ENCODE results near the gene DNAH14. TPM values are rescaled to one million over a fixed set of nuclear protein-coding genes. Genes with fewer than 3 reads are reported as not detected.
"Not testable (repeated sequence)": the region's sequence is repeated elsewhere in the genome, so short reads cannot be mapped to it uniquely, and the experiment has no call there.

DNAH14 gene
- polyA plus RNA-seq, 4 donors, result 1.4 to 12.9 (median 3.9) TPM; not detected in 1

DNA sequence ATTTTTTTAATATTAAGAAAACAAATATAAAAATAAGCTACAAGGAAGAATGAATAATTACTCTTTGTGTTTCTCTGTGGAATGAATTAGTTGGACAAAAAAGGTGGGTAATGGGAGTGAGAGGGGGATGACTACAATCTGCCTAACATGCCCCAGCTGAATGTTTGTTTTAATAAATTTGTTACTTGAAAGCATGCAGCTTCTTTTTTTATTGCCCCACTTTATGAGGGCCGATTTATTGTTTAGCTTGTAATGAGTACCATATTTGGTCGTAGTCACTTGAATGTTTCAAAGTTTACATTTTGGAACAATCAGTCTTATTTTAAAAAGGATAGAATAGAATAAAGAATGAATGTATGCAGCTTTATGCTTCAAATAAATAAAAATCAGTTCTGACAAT is 301.0 kb downstream of the DNAH14 start:
- Histone ChIP-seq H3K27ac (ENCODE audit: low read depth in 1 of 3, low read length in 2 of 3) (no peak overlapping the region), H3K4me1 (ENCODE audit: control insufficient read depth in 3 of 3, insufficient read depth in 2 of 3, low read depth in 1 of 3, low read length in 2 of 3) (no peaks in the 10 kb centered on the region), H3K4me3 (ENCODE audit: low read depth in 1 of 3, low read length in 3 of 3) (no peak overlapping the region), H3K27me3 (ENCODE audit: control insufficient read depth in 3 of 3, insufficient read depth in 3 of 3, low read length in 3 of 3) (no peaks in the 10 kb centered on the region), H3K9me3 (ENCODE audit: control insufficient read depth in 2 of 2, insufficient read depth in 1 of 2, low read depth in 1 of 2, low read length in 1 of 2) (peaks cover 2 to 7% of the 10 kb centered on the region in 2 donors), H3K36me3 (ENCODE audit: control insufficient read depth in 3 of 3, insufficient read depth in 2 of 3, low read depth in 1 of 3, low read length in 3 of 3) (no peaks in the 10 kb centered on the region)
- no peak for DNase-seq
- 20 to 47% (median 42%) methylated on average over 2 of the region's 2 CpGs for WGBS, 3 donors
- no peak for FAIRE-seq

DNA sequence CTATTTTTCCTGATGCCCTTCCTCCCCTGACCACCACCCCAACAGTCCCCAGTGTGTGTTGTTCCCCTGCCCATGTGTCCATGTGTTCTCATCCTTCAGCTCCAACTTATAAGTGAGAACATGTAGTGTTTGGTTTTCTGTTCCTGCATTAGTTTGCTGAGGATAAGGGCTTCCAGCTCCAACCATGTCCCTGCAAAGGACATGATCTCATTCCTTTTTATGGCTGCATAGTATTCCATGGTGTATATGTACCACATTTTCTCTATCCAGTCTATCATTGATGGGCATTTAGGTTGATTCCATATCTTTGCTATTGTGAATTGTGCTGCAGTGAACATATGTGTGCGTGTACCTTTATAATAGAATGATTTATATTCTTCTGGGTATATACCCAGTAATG is 303.5 kb downstream of the DNAH14 start:
- WGBS, 3 donors, result 44 to 85% (median 65%) methylated on average over 1 of the region's 1 CpG
- H3K4me3 ChIP-seq (ENCODE audit: low read depth in 1 of 3, low read length in 3 of 3); H3K4me1 ChIP-seq (ENCODE audit: control insufficient read depth in 3 of 3, insufficient read depth in 2 of 3, low read depth in 1 of 3, low read length in 2 of 3); H3K27ac ChIP-seq (ENCODE audit: low read depth in 1 of 3, low read length in 2 of 3); H3K36me3 ChIP-seq (ENCODE audit: control insufficient read depth in 3 of 3, insufficient read depth in 2 of 3, low read depth in 1 of 3, low read length in 3 of 3); H3K27me3 ChIP-seq (ENCODE audit: control insufficient read depth in 3 of 3, insufficient read depth in 3 of 3, low read length in 3 of 3); DNase-seq; FAIRE-seq: not testable (repeated sequence)
- peaks cover 2 to 12% of the 10 kb centered on the region in 2 donors for H3K9me3 ChIP-seq (ENCODE audit: control insufficient read depth in 2 of 2, insufficient read depth in 1 of 2, low read depth in 1 of 2, low read length in 1 of 2)

DNA sequence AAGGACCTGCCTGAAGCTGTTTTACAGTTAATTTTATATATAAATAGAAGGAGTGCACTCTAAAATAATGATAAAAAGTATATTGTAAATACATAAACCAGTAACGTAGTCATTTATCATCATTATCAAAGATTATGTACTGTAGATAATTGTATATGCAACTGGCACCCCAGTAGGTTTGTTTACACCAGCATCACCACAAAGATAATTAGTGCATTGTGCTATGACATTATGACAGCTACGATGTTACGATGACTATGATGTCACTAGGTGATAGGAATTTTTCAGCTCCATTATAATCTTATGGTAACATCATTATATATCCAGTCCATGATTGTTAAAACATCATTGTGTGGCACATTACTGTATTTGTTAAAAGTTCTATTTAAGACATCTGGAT is 313.1 kb downstream of the DNAH14 start:
- peaks cover 0 to 7% of the 10 kb centered on the region in 2 donors for H3K9me3 ChIP-seq (ENCODE audit: control insufficient read depth in 2 of 2, insufficient read depth in 1 of 2, low read depth in 1 of 2, low read length in 1 of 2)
- no peaks in the 10 kb centered on the region for H3K27me3 ChIP-seq (ENCODE audit: control insufficient read depth in 3 of 3, insufficient read depth in 3 of 3, low read length in 3 of 3)
- H3K27ac ChIP-seq (ENCODE audit: low read depth in 1 of 3, low read length in 2 of 3), result no peak overlapping the region
- H3K4me3 ChIP-seq (ENCODE audit: low read depth in 1 of 3, low read length in 3 of 3), result no peak overlapping the region
- FAIRE-seq, result no peak
- 86 to 90% (median 89%) methylated on average over 3 of the region's 3 CpGs for WGBS, 3 donors
- no peaks in the 10 kb centered on the region for H3K36me3 ChIP-seq (ENCODE audit: control insufficient read depth in 3 of 3, insufficient read depth in 2 of 3, low read depth in 1 of 3, low read length in 3 of 3)
- H3K4me1 ChIP-seq (ENCODE audit: control insufficient read depth in 3 of 3, insufficient read depth in 2 of 3, low read depth in 1 of 3, low read length in 2 of 3), result no peaks in the 10 kb centered on the region
- no peak for DNase-seq

GRCh38 chr1:225250432-225250831 is 321.0 kb downstream of the DNAH14 start:
- DNase-seq, result no peak
- 63 to 71% (median 68%) methylated on average over 4 of the region's 4 CpGs for WGBS, 3 donors

DNA sequence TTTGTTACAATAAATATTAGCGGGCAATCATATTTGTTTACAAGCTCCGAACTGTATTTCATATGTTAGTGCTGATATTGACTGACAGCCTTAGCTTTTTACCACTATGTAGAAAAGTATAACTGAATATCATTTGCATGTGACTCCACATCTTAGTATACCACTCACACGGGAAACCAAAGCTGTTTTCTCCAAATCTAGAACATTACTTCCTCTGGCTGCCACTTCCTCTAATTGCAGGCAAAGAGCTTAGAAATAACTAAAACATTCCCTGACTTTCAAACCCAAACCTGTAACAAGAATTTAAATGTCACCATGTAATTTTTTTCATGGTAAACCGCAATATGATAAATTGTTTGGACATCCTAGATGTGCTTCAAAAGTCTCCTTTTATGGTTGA is 323.7 kb downstream of the DNAH14 start:
- DNase-seq (no peak), FAIRE-seq (no peak)
- no peaks in the 10 kb centered on the region for H3K4me1 ChIP-seq (ENCODE audit: control insufficient read depth in 3 of 3, insufficient read depth in 2 of 3, low read depth in 1 of 3, low read length in 2 of 3)
- 77 to 87% (median 83%) methylated on average over 4 of the region's 4 CpGs for WGBS, 3 donors
- H3K27me3 ChIP-seq (ENCODE audit: control insufficient read depth in 3 of 3, insufficient read depth in 3 of 3, low read length in 3 of 3), result no peaks in the 10 kb centered on the region
- H3K4me3 ChIP-seq (ENCODE audit: low read depth in 1 of 3, low read length in 3 of 3), result no peak overlapping the region
- H3K27ac ChIP-seq (ENCODE audit: low read depth in 1 of 3, low read length in 2 of 3), result no peak overlapping the region
- no peaks in the 10 kb centered on the region for H3K9me3 ChIP-seq (ENCODE audit: control insufficient read depth in 2 of 2, insufficient read depth in 1 of 2, low read depth in 1 of 2, low read length in 1 of 2)
- no peaks in the 10 kb centered on the region for H3K36me3 ChIP-seq (ENCODE audit: control insufficient read depth in 3 of 3, insufficient read depth in 2 of 3, low read depth in 1 of 3, low read length in 3 of 3)

More at GRCh38 chr1:225250432-225250831, 321.0 kb downstream of the DNAH14 start:
- Histone ChIP-seq H3K27me3 (ENCODE audit: control insufficient read depth in 3 of 3, insufficient read depth in 3 of 3, low read length in 3 of 3) (no peaks in the 10 kb centered on the region), H3K4me1 (ENCODE audit: control insufficient read depth in 3 of 3, insufficient read depth in 2 of 3, low read depth in 1 of 3, low read length in 2 of 3) (no peaks in the 10 kb centered on the region), H3K9me3 (ENCODE audit: control insufficient read depth in 2 of 2, insufficient read depth in 1 of 2, low read depth in 1 of 2, low read length in 1 of 2) (no peaks in the 10 kb centered on the region), H3K4me3 (ENCODE audit: low read depth in 1 of 3, low read length in 3 of 3) (no peak overlapping the region), H3K36me3 (ENCODE audit: control insufficient read depth in 3 of 3, insufficient read depth in 2 of 3, low read depth in 1 of 3, low read length in 3 of 3) (no peaks in the 10 kb centered on the region), H3K27ac (ENCODE audit: low read depth in 1 of 3, low read length in 2 of 3) (no peak overlapping the region)
- no peak for FAIRE-seq

GRCh38 chr1:225253784-225254183 is 324.3 kb downstream of the DNAH14 start:
- H3K27me3 ChIP-seq (ENCODE audit: control insufficient read depth in 3 of 3, insufficient read depth in 3 of 3, low read length in 3 of 3), result no peaks in the 10 kb centered on the region
- no peak for DNase-seq
- H3K36me3 ChIP-seq (ENCODE audit: control insufficient read depth in 3 of 3, insufficient read depth in 2 of 3, low read depth in 1 of 3, low read length in 3 of 3), result no peaks in the 10 kb centered on the region
- H3K27ac ChIP-seq (ENCODE audit: low read depth in 1 of 3, low read length in 2 of 3), result no peak overlapping the region
- no peaks in the 10 kb centered on the region for H3K9me3 ChIP-seq (ENCODE audit: control insufficient read depth in 2 of 2, insufficient read depth in 1 of 2, low read depth in 1 of 2, low read length in 1 of 2)
- 91 to 93% (median 93%) methylated on average over 3 of the region's 3 CpGs for WGBS, 3 donors
- no peak overlapping the region for H3K4me3 ChIP-seq (ENCODE audit: low read depth in 1 of 3, low read length in 3 of 3)
- FAIRE-seq, result no peak
- H3K4me1 ChIP-seq (ENCODE audit: control insufficient read depth in 3 of 3, insufficient read depth in 2 of 3, low read depth in 1 of 3, low read length in 2 of 3), result no peaks in the 10 kb centered on the region

DNA sequence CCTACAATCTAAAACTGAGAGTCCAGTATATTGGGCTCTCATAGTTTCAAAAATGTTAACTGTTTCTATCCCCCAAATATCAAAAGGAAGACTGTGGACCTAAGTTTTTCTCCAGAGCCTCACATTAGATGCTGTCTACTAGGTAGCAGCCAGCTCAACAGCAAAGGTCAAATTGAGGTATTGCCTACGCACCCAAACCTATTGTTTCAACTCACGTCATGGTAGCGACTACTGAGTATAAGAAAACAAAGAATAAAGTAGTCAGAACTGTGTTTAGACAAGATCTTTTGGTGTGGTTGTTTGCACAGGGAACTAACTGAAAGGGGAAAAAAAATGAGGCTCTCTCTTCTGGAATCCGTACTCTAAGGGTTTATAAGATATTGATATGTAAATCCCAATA is 325.2 kb downstream of the DNAH14 start:
- Histone ChIP-seq H3K27ac (ENCODE audit: low read depth in 1 of 3, low read length in 2 of 3) (no peak overlapping the region), H3K4me1 (ENCODE audit: control insufficient read depth in 3 of 3, insufficient read depth in 2 of 3, low read depth in 1 of 3, low read length in 2 of 3) (no peaks in the 10 kb centered on the region), H3K9me3 (ENCODE audit: control insufficient read depth in 2 of 2, insufficient read depth in 1 of 2, low read depth in 1 of 2, low read length in 1 of 2) (no peaks in the 10 kb centered on the region), H3K4me3 (ENCODE audit: low read depth in 1 of 3, low read length in 3 of 3) (no peak overlapping the region), H3K36me3 (ENCODE audit: control insufficient read depth in 3 of 3, insufficient read depth in 2 of 3, low read depth in 1 of 3, low read length in 3 of 3) (no peaks in the 10 kb centered on the region), H3K27me3 (ENCODE audit: control insufficient read depth in 3 of 3, insufficient read depth in 3 of 3, low read length in 3 of 3) (no peaks in the 10 kb centered on the region)
- FAIRE-seq, result no peak
- no peak for DNase-seq
- WGBS, 3 donors, result 80 to 93% (median 91%) methylated on average over 4 of the region's 4 CpGs

DNA sequence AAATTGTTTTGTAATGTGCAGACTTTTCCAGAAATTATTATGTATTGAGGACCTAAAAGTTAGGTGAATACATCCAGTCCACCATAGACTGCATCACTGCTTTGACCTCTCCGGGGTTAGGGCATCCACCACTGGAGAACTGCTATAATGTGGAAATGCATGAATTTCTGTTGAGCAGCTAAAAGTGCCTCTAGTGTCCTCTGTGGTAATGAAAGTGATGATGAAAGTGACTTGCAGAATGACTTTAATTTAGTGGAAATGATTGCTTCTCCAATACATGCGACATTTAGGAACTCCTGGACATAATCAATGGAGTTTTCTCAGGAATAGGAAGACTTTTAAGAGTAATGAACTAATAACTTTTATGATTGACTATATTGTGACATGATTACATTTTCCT is 327.6 kb downstream of the DNAH14 start:
- FAIRE-seq (no peak), DNase-seq (no peak)
- whole genome bisulfite sequencing, 3 donors, result 78 to 88% (median 88%) methylated on average over 2 of the region's 2 CpGs
- Histone ChIP-seq H3K9me3 (ENCODE audit: control insufficient read depth in 2 of 2, insufficient read depth in 1 of 2, low read depth in 1 of 2, low read length in 1 of 2) (no peaks in the 10 kb centered on the region), H3K4me3 (ENCODE audit: low read depth in 1 of 3, low read length in 3 of 3) (no peak overlapping the region), H3K4me1 (ENCODE audit: control insufficient read depth in 3 of 3, insufficient read depth in 2 of 3, low read depth in 1 of 3, low read length in 2 of 3) (no peaks in the 10 kb centered on the region), H3K27me3 (ENCODE audit: control insufficient read depth in 3 of 3, insufficient read depth in 3 of 3, low read length in 3 of 3) (no peaks in the 10 kb centered on the region), H3K27ac (ENCODE audit: low read depth in 1 of 3, low read length in 2 of 3) (no peak overlapping the region), H3K36me3 (ENCODE audit: control insufficient read depth in 3 of 3, insufficient read depth in 2 of 3, low read depth in 1 of 3, low read length in 3 of 3) (no peaks in the 10 kb centered on the region)

GRCh38 chr1:225258811-225259210 is 329.3 kb downstream of the DNAH14 start:
- DNase-seq (no peak), FAIRE-seq (no peak)

More at GRCh38 chr1:225258811-225259210, 329.3 kb downstream of the DNAH14 start:
- H3K27ac ChIP-seq (ENCODE audit: low read depth in 1 of 3, low read length in 2 of 3), result no peak overlapping the region
- no peaks in the 10 kb centered on the region for H3K4me1 ChIP-seq (ENCODE audit: control insufficient read depth in 3 of 3, insufficient read depth in 2 of 3, low read depth in 1 of 3, low read length in 2 of 3)
- no peaks in the 10 kb centered on the region for H3K36me3 ChIP-seq (ENCODE audit: control insufficient read depth in 3 of 3, insufficient read depth in 2 of 3, low read depth in 1 of 3, low read length in 3 of 3)
- H3K27me3 ChIP-seq (ENCODE audit: control insufficient read depth in 3 of 3, insufficient read depth in 3 of 3, low read length in 3 of 3), result no peaks in the 10 kb centered on the region
- no peak overlapping the region for H3K4me3 ChIP-seq (ENCODE audit: low read depth in 1 of 3, low read length in 3 of 3)
- H3K9me3 ChIP-seq (ENCODE audit: control insufficient read depth in 2 of 2, insufficient read depth in 1 of 2, low read depth in 1 of 2, low read length in 1 of 2), result no peaks in the 10 kb centered on the region

All from small intestine (tissue), 7 donors.